SK-N-SH treated with all-trans-retinoic acid at 6 μM for 48 hours (cell line): ENCODE results near the gene SLC5A10.
"Not testable (repeated sequence)": the region's sequence is repeated elsewhere in the genome, so short reads cannot be mapped to it uniquely, and the experiment has no call there.

Source experiments
- BACH2 ChIP-seq: fragments of 250-450 bp; sonication (Bioruptor Pico); IDR thresholded peaks from 2 replicates; pipeline ENCODE4 v1.9.0; 2021; ENCODE audit warnings: mild to moderate bottlenecking, borderline replicate concordance
- CSDC2 ChIP-seq: fragments of 250-450 bp; sonication (Bioruptor Pico); IDR thresholded peaks from 2 replicates; pipeline ENCODE4 v1.5.0; 2020; ENCODE audit warnings: mild to moderate bottlenecking, moderate library complexity
- TCF4 ChIP-seq: fragments of 250-450 bp; sonication (Bioruptor Pico); IDR thresholded peaks from 2 replicates; pipeline ENCODE4 v1.8.0; 2021; ENCODE audit warnings: mild to moderate bottlenecking, moderate library complexity, borderline replicate concordance
- TOX ChIP-seq: fragments of 250-450 bp; sonication (Bioruptor Pico); IDR thresholded peaks from 2 replicates; pipeline ENCODE4 v1.8.0; 2021; ENCODE audit warnings: mild to moderate bottlenecking, moderate library complexity, borderline replicate concordance
- ZC3H10 ChIP-seq: fragments of 250-450 bp; sonication (Bioruptor Pico); IDR thresholded peaks from 2 replicates; pipeline ENCODE4 v1.5.1; 2021; ENCODE audit warnings: mild to moderate bottlenecking, moderate library complexity
- ZFP3 ChIP-seq: fragments of 250-450 bp; sonication (Bioruptor Pico); IDR thresholded peaks from 2 replicates; pipeline ENCODE4 v1.5.0; 2020; ENCODE audit warnings: mild to moderate bottlenecking, moderate library complexity
- ZNF565 ChIP-seq: fragments of 450-650 bp; formaldehyde crosslinking; conservative IDR thresholded peaks from 2 replicates; pipeline ENCODE4 v1.5.0; 2020; ENCODE audit warnings: low read depth, mild to moderate bottlenecking, moderate library complexity
- ZNF70 ChIP-seq: fragments of 450-650 bp; formaldehyde crosslinking; IDR thresholded peaks from 2 replicates; pipeline ENCODE4 v1.5.0; 2020; ENCODE audit warnings: mild to moderate bottlenecking, moderate library complexity
- TF ChIP-seq, protein P1 (sequence below): fragments of 250-450 bp; sonication (Bioruptor Pico); IDR thresholded peaks from 2 replicates; pipeline ENCODE4 v1.8.0; 2020; ENCODE audit warnings: mild to moderate bottlenecking, moderate library complexity, borderline replicate concordance
- TF ChIP-seq, protein P2 (sequence below): fragments of 250-450 bp; sonication (Bioruptor Pico); IDR thresholded peaks from 2 replicates; pipeline ENCODE4 v1.5.0; 2020; ENCODE audit warnings: mild to moderate bottlenecking, moderate library complexity

DNA sequence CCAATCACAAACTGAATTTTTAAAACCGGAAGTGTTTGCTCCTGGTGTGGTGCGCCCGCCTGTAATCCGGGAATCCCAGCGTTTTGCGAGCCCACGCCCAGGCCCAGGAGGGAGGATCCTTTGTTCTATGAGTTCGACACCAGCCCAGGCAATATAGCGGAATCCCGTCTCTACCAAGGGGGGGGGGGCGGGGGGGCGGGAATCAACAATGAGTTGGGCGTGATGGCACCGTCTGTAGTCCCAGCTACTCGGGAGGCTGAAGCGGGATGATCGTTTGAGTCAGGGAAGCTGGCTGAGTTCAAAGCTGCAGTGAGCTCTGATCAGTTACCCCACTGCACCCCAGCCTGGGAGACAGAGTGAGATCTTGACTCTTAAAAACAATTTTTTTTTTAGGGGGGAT is 112.4 kb downstream of the SLC5A10 start:
- not testable (repeated sequence) for TF ChIP-seq ZFP3 (CRISPR knock-in tag); ZC3H10 (CRISPR knock-in tag); BACH2; CSDC2 (CRISPR knock-in tag); TCF4 (CRISPR knock-in tag); ZNF565; TOX; ZNF70 (CRISPR knock-in tag)
- TF ChIP-seq, protein P1, sequence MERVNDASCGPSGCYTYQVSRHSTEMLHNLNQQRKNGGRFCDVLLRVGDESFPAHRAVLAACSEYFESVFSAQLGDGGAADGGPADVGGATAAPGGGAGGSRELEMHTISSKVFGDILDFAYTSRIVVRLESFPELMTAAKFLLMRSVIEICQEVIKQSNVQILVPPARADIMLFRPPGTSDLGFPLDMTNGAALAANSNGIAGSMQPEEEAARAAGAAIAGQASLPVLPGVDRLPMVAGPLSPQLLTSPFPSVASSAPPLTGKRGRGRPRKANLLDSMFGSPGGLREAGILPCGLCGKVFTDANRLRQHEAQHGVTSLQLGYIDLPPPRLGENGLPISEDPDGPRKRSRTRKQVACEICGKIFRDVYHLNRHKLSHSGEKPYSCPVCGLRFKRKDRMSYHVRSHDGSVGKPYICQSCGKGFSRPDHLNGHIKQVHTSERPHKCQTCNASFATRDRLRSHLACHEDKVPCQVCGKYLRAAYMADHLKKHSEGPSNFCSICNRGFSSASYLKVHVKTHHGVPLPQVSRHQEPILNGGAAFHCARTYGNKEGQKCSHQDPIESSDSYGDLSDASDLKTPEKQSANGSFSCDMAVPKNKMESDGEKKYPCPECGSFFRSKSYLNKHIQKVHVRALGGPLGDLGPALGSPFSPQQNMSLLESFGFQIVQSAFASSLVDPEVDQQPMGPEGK (CRISPR knock-in tag): not testable (repeated sequence)
- TF ChIP-seq, protein P2, sequence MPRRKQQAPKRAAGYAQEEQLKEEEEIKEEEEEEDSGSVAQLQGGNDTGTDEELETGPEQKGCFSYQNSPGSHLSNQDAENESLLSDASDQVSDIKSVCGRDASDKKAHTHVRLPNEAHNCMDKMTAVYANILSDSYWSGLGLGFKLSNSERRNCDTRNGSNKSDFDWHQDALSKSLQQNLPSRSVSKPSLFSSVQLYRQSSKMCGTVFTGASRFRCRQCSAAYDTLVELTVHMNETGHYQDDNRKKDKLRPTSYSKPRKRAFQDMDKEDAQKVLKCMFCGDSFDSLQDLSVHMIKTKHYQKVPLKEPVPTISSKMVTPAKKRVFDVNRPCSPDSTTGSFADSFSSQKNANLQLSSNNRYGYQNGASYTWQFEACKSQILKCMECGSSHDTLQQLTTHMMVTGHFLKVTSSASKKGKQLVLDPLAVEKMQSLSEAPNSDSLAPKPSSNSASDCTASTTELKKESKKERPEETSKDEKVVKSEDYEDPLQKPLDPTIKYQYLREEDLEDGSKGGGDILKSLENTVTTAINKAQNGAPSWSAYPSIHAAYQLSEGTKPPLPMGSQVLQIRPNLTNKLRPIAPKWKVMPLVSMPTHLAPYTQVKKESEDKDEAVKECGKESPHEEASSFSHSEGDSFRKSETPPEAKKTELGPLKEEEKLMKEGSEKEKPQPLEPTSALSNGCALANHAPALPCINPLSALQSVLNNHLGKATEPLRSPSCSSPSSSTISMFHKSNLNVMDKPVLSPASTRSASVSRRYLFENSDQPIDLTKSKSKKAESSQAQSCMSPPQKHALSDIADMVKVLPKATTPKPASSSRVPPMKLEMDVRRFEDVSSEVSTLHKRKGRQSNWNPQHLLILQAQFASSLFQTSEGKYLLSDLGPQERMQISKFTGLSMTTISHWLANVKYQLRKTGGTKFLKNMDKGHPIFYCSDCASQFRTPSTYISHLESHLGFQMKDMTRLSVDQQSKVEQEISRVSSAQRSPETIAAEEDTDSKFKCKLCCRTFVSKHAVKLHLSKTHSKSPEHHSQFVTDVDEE (CRISPR knock-in tag): not testable (repeated sequence)
